Tibial nerve (tissue), 4 donors: ENCODE measurements around the gene PEX11B.

Source experiments
- CTCF ChIP-seq, 5 experiments: fragments of 200-600 bp in 3 of 5; fragments of 450-650 bp in 2 of 5; sonication (generic) in 3 of 5; IDR thresholded peaks; one replicate each; pipeline ENCODE4 v1.5.1; 2016 to 2019; ENCODE audit warnings: antibody characterized with exemption in 5 of 5, mild to moderate bottlenecking in 3 of 5, moderate library complexity in 2 of 5
- EP300 ChIP-seq, 2 donors: sonication (generic); formaldehyde crosslinking; IDR thresholded peaks; one replicate each; pipeline ENCODE4 v1.6.1; 2017; ENCODE audit warnings: antibody characterized with exemption in 2 of 2, mild to moderate bottlenecking in 1 of 2
- POLR2A ChIP-seq, 2 donors: fragments of 450-650 bp; IDR thresholded peaks; one replicate each; pipeline ENCODE4 v1.6.1; 2017; ENCODE audit warnings: antibody characterized with exemption in 2 of 2, mild to moderate bottlenecking in 2 of 2, moderate library complexity in 2 of 2

- TF ChIP-seq CTCF (IDR thresholded peaks at IDR 0.05): no peak
- no peak for TF ChIP-seq EP300 (IDR thresholded peaks at IDR 0.05)
- TF ChIP-seq POLR2A (IDR thresholded peaks at IDR 0.05): no peak
Observed at GRCh38 chr1:145906954-145907753, 11.4 kb downstream of the PEX11B start.
